Esophagus squamous epithelium (tissue), 5 donors: ENCODE data around the gene NCF2. TPM values are rescaled to one million over a fixed set of nuclear protein-coding genes. Genes with fewer than 3 reads are reported as not detected.
"Not testable (repeated sequence)": the region's sequence is repeated elsewhere in the genome, so short reads cannot be mapped to it uniquely, and the experiment has no call there.

ENCODE experiments used
- DNase-seq: peaks from one replicate; lab custom pipeline; 2025; lab: John Stamatoyannopoulos, UW
- H3K27ac ChIP-seq, 4 donors: fragments of 200-600 bp; sonication (generic); one replicate each; pipeline ENCODE4 v1.5.1; 2016 to 2019; ENCODE audit warnings: mild to moderate bottlenecking in 1 of 4
- H3K27me3 ChIP-seq, 4 donors: fragments of 200-600 bp; sonication (generic); 1 replicate in 3 of 4; 2 replicates in 1 of 4; pipeline versions ENCODE4 v1.5.1 to v1.6.0; 2017 to 2021; ENCODE audit warnings: antibody characterized with exemption in 1 of 4
- H3K36me3 ChIP-seq, 3 donors: fragments of 200-600 bp; sonication (generic); one replicate each; pipeline ENCODE4 v1.5.1; 2016 to 2019
- H3K4me1 ChIP-seq, 3 donors: fragments of 200-600 bp; sonication (generic); one replicate each; pipeline ENCODE4 v1.5.1; 2017 to 2019
- H3K4me3 ChIP-seq, 4 donors: fragments of 200-600 bp; sonication (generic); 1 replicate in 3 of 4; 2 replicates in 1 of 4; pipeline ENCODE4 v1.5.1; 2016 to 2019; ENCODE audit warnings: mild to moderate bottlenecking in 2 of 4, moderate library complexity in 1 of 4
- H3K9me3 ChIP-seq, 3 donors: fragments of 200-600 bp; sonication (generic); one replicate each; pipeline ENCODE4 v1.5.1; 2016 to 2019
- POLR2A ChIP-seq, 4 donors: fragments of 450-650 bp; IDR thresholded peaks; one replicate each; pipeline ENCODE4 v1.6.1; 2017; ENCODE audit warnings: antibody characterized with exemption in 4 of 4, mild to moderate bottlenecking in 4 of 4, moderate library complexity in 3 of 4
- WGBS, 2 donors: methylation state at CpG; one replicate each; pipeline ENCODE4 v1.1.5; 2018; 5-methylcytosine and 5-hydroxymethylcytosine counted together
- intact Hi-C: fragments of 100-400 bp; cut with DNase I; formaldehyde crosslinking; loops from one replicate; pipeline ENCODE4 v1.15.0; 2022
- total RNA-seq, 4 donors: library from RNA; depleted of rRNA; stranded (reverse); fragments of >200 nt; gene quantifications; one replicate each; pipeline ENCODE4 v1.1.0, GENCODE V29; 2016
- TF ChIP-seq, protein P1 (sequence below), 6 experiments: fragments of 450-650 bp in 4 of 6; fragments of 200-600 bp in 2 of 6; sonication (generic) in 2 of 6; IDR thresholded peaks; one replicate each; pipeline ENCODE4 v1.5.1; 2016 to 2019; ENCODE audit warnings: antibody characterized with exemption in 6 of 6, mild to moderate bottlenecking in 4 of 6, moderate library complexity in 4 of 6
- donor health status: DM: yes; HTN: yes; CAD: no.

NCF2 gene
- total RNA-seq, 4 donors from 2014 or later, result 8.1 to 23.1 (median 14.3) TPM

DNA sequence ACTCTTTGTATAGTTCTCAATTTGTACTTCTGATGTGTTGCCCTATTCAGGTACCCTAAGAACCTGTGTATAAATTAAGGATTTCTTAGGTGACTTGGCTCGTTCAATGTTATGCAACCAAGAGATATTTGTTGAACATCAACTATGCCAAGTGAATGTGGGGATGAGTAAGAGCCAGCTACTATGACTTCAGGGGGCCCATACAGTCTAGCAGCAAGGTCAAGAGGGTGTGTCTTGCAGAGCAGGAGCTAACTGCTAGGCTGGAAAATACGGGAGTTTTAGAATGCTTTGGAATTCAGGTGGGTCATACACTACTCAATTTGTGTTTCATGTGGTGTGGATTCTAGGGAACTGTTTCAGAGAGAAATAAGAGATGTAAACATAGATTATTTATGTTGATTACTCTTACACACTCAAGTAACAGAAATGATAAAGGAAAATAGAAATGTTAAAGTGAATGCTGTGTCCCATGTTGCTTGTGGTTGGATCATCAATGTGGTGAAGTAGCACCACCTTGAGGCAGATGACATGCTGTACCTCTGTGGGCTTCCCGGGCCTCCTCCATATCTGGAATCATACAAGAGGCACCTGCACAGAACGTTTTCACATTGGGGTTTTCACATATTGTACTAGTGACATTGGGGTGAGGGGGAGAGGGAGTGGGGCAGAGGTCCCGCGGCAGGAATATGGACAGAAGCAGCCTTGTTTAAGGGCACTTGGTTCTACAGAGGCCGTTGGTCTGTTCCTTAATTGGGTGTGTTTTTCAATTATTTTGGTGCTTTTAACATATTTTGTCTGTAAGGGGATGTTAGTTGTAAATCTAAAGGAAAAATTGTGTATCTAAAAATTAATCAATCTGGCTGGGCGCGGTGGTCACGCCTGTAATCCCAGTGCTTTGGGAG lies 32.9 kb upstream of the NCF2 start:
- H3K4me1 ChIP-seq, result peaks cover 0 to 35% (median 4%) of the 10 kb centered on the region in 3 donors

DNA sequence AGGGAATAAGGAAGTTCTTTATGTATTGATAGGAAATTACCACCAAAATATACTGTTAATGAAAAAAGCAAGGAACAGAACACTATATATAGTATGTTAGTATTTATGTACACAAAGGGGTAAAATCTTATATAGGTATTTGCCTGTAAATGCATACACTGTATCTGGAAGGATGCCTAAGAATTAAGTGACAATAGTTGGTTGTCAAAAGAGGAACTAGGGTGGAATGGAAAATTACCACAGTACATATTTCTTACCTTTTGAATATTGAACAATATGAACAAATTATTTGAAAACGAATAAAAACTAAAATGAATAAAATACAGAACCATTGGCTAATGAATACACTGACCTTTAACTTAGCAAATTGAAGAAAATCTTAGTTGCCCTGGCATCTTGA lies 31.8 kb upstream of the NCF2 start:
- intact Hi-C loops, result no loop called here
- WGBS, 2 donors, result 47 to 59% methylated on average over 1 of the region's 1 CpG

More for the DNA sequence above, 32.9 kb upstream of the NCF2 start:
- intact Hi-C loops, result no loop called here
- H3K27ac ChIP-seq, result peak overlapping the region in 3 of 4 donors; percentile 4 to 10 (median 6)
- H3K4me3 ChIP-seq, result no peak overlapping the region
- no peak for DNase-seq
- WGBS, 2 donors, result 53 to 56% methylated on average over 10 of the region's 10 CpGs
- H3K9me3 ChIP-seq, result no peaks in the 10 kb centered on the region
- H3K36me3 ChIP-seq, result peaks cover 0 to 45% (median 0%) of the 10 kb centered on the region in 3 donors
- no peaks in the 10 kb centered on the region for H3K27me3 ChIP-seq
- TF ChIP-seq, protein P1, sequence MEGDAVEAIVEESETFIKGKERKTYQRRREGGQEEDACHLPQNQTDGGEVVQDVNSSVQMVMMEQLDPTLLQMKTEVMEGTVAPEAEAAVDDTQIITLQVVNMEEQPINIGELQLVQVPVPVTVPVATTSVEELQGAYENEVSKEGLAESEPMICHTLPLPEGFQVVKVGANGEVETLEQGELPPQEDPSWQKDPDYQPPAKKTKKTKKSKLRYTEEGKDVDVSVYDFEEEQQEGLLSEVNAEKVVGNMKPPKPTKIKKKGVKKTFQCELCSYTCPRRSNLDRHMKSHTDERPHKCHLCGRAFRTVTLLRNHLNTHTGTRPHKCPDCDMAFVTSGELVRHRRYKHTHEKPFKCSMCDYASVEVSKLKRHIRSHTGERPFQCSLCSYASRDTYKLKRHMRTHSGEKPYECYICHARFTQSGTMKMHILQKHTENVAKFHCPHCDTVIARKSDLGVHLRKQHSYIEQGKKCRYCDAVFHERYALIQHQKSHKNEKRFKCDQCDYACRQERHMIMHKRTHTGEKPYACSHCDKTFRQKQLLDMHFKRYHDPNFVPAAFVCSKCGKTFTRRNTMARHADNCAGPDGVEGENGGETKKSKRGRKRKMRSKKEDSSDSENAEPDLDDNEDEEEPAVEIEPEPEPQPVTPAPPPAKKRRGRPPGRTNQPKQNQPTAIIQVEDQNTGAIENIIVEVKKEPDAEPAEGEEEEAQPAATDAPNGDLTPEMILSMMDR (IDR thresholded peaks at IDR 0.05), result peak; percentile 38 to 72 (median 48)
- TF ChIP-seq POLR2A (IDR thresholded peaks at IDR 0.05), result no peak

DNA sequence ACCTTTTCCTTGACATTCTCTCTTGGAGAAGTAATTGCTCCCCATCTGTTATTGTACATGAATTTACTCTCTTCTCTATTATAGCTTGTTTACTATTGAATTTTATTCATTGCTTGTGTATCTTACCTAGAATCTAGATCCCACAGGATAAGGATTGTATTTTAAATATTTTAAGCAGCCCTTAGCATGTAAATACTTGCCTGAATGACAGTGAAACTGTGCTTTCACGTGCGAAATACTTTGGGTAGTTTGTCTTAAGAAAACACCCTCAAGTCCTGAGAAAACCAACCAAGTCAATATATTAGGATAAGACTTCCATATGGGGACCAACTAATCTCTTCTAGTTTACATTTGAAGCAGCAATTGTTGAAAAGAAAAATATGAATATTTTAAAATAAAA lies 30.1 kb upstream of the NCF2 start:
- peaks cover 0 to 19% (median 0%) of the 10 kb centered on the region in 3 donors for H3K36me3 ChIP-seq
- 39 to 54% methylated on average over 2 of the region's 2 CpGs for WGBS, 2 donors
- H3K4me1 ChIP-seq, result peaks cover 0 to 12% (median 0%) of the 10 kb centered on the region in 3 donors
- H3K27ac ChIP-seq, result no peak overlapping the region
- intact Hi-C loops, result no loop called here
- no peak for TF ChIP-seq POLR2A (IDR thresholded peaks at IDR 0.05)
- TF ChIP-seq, protein P1 (IDR thresholded peaks at IDR 0.05), result no peak
- H3K27me3 ChIP-seq, result no peaks in the 10 kb centered on the region
- no peaks in the 10 kb centered on the region for H3K9me3 ChIP-seq
- no peak overlapping the region for H3K4me3 ChIP-seq
- no peak for DNase-seq

More for the DNA sequence above, 31.8 kb upstream of the NCF2 start:
- TF ChIP-seq POLR2A (IDR thresholded peaks at IDR 0.05), result no peak
- H3K4me1 ChIP-seq, result peaks cover 0 to 27% (median 4%) of the 10 kb centered on the region in 3 donors
- peaks cover 0 to 34% (median 0%) of the 10 kb centered on the region in 3 donors for H3K36me3 ChIP-seq
- DNase-seq, result no peak
- H3K9me3 ChIP-seq, result no peaks in the 10 kb centered on the region
- no peak overlapping the region for H3K4me3 ChIP-seq
- no peaks in the 10 kb centered on the region for H3K27me3 ChIP-seq
- no peak overlapping the region for H3K27ac ChIP-seq

DNA sequence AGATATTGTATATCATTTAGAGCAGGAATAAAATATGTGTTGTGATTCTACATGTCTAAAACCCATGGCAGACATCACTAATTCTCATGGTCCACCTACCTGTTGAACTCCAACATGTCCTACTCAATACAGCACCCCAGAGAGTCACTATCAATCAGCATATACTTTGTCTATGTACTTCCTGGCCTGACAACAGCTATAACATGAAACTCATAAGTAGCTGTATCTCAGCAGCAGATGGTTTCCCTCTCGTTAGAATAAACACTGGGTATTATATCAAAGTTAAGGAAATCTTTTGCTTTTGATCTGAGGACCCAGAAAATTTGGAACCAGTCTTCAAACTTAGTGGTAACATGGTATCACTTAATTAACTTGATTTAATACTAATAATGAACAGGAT lies 29.5 kb upstream of the NCF2 start:
- Histone ChIP-seq H3K36me3 (peaks cover 0 to 16% (median 0%) of the 10 kb centered on the region in 3 donors), H3K27ac (no peak overlapping the region), H3K27me3 (no peaks in the 10 kb centered on the region), H3K9me3 (no peaks in the 10 kb centered on the region), H3K4me3 (no peak overlapping the region), H3K4me1 (peaks cover 0 to 12% (median 0%) of the 10 kb centered on the region in 3 donors)
- 73 to 100% methylated on average over 1 of the region's 1 CpG for WGBS, 2 donors
- no peak for TF ChIP-seq POLR2A (IDR thresholded peaks at IDR 0.05)
- TF ChIP-seq, protein P1 (IDR thresholded peaks at IDR 0.05), result no peak
- no peak for DNase-seq
- intact Hi-C loops, result no loop called here

DNA sequence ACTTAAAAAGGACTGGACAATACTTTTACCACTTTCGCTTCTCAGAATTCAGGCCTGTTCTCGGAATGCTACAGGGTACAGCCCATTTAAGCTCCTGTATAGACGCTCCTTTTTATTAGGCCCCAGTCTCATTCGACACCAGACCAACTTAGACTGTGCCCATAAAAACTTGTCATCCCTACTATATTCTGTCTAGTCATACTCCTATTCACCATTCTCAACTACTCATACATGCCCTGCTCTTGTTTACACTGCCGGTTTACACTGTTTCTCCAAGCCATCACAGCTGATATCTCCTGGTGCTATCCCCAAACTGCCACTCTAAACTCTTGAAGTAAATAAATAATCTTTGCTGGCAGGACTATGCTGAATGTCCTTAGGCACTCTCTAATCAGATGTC lies 27.9 kb upstream of the NCF2 start:
- DNase-seq, H3K4me3 ChIP-seq, H3K27me3 ChIP-seq, H3K9me3 ChIP-seq, intact Hi-C loops, H3K36me3 ChIP-seq, H3K4me1 ChIP-seq, H3K27ac ChIP-seq: not testable (repeated sequence)
- WGBS, 2 donors, result 91 to 94% methylated on average over 5 of the region's 5 CpGs

DNA sequence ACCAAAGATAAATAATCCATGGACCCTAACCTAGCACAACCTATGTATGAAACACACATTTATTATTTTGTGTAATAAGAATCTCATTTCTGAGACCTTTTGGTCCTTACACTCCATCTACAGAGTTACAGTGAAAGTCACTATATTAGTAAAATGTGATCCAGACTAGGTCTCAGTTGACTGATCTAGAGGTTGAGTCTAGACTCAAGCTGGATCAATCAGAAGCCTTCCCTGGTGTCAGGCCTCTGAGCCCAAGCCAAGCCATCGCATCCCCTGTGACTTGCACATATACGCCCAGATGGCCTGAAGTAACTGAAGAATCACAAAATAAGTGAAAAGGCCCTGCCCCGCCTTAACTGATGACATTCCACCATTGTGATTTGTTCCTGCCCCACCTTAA lies 22.7 kb upstream of the NCF2 start:
- DNase-seq, H3K27me3 ChIP-seq, H3K4me3 ChIP-seq, H3K9me3 ChIP-seq, intact Hi-C loops, H3K36me3 ChIP-seq, H3K27ac ChIP-seq: not testable (repeated sequence)
- H3K4me1 ChIP-seq, result peaks cover 0 to 27% (median 18%) of the 10 kb centered on the region in 3 donors
- 73 to 80% methylated on average over 3 of the region's 3 CpGs for WGBS, 2 donors
